Suprapubic skin (tissue), 4 donors: ENCODE measurements around the gene C8G.

Source experiments
- CTCF ChIP-seq, 2 donors: fragments of 200-600 bp in 1 of 2; fragments of 450-650 bp in 1 of 2; sonication (generic) in 1 of 2; IDR thresholded peaks; one replicate each; pipeline ENCODE4 v1.5.1; 2016 to 2019; ENCODE audit warnings: antibody characterized with exemption in 2 of 2, mild to moderate bottlenecking in 1 of 2, moderate library complexity in 1 of 2
- EP300 ChIP-seq: sonication (generic); formaldehyde crosslinking; IDR thresholded peaks from one replicate; pipeline ENCODE4 v1.6.1; 2017; ENCODE audit warnings: antibody characterized with exemption
- POLR2A ChIP-seq, 2 donors: fragments of 450-650 bp; IDR thresholded peaks; one replicate each; pipeline ENCODE4 v1.6.1; 2017; ENCODE audit warnings: antibody characterized with exemption in 2 of 2, mild to moderate bottlenecking in 2 of 2, moderate library complexity in 2 of 2
- POLR2AphosphoS5 ChIP-seq, 3 donors: sonication (generic); formaldehyde crosslinking; IDR thresholded peaks; one replicate each; pipeline ENCODE4 v1.6.1; 2017; ENCODE audit warnings: antibody characterized with exemption in 3 of 3

- TF ChIP-seq CTCF (IDR thresholded peaks at IDR 0.05) (no peak), POLR2AphosphoS5 (IDR thresholded peaks at IDR 0.05) (no peak), EP300 (no peak), POLR2A (IDR thresholded peaks at IDR 0.05) (no peak)
Observed at GRCh38 chr9:136974817-136975535, 29.9 kb downstream of the C8G start.
